Measurements from ENCODE around the gene ELL2. TPM values are rescaled to one million over a fixed set of nuclear protein-coding genes. Genes with fewer than 3 reads are reported as not detected.
"Not testable (repeated sequence)": the region's sequence is repeated elsewhere in the genome, so short reads cannot be mapped to it uniquely, and the experiment has no call there.

ELL2 gene
- total RNA-seq, 1 experiment from 2014 or later: 0.54 TPM

DNA sequence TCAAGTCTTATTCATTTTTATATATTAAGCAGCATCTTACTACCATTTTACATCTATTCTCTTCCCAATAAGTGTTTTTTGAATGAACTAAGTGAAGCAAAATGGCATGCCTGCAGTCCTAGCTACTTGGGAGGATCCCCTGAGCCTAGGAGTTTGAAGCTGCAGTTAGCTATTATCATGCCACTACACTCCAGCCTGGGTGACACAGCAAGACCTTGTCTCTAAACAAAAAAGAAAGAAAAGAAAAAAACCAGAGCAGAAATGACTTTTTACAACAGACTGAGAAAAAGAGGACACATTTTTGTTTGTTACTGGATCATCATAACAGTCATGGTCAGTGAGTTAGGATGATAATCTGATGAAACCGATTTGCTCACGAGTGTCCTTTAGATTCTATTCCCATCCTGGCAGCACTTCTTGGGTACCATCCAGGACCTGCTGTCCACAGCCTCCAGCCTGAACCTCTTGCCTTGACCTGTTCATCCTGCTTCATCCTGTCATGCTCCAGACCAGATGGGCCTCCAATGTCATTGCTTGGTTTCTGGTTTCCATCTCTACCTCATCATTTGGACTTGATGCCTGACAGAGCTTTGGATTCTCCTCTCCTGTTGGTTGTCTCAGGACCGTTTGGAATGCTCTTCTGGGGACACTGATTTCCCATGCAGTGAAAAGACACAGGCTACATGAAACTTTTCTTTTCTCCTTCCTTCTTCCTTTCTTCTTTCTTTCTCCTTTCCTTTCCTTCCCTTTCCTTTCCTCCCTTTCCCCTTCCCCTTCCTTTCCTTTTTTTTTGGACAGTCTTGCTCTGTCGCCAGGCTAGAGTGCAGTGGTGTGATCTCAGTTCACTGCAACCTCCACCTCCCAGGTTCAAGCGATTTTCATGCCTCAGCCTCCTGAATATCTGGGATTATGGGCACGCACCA is 89.0 kb downstream of the ELL2 start:
- peak; percentile 93 for DNase-seq (ENCODE audit: low spot score)
- in situ Hi-C loops (cut with HindIII; ENCODE audit: low sequenced_read_pairs): no loop called here

DNA sequence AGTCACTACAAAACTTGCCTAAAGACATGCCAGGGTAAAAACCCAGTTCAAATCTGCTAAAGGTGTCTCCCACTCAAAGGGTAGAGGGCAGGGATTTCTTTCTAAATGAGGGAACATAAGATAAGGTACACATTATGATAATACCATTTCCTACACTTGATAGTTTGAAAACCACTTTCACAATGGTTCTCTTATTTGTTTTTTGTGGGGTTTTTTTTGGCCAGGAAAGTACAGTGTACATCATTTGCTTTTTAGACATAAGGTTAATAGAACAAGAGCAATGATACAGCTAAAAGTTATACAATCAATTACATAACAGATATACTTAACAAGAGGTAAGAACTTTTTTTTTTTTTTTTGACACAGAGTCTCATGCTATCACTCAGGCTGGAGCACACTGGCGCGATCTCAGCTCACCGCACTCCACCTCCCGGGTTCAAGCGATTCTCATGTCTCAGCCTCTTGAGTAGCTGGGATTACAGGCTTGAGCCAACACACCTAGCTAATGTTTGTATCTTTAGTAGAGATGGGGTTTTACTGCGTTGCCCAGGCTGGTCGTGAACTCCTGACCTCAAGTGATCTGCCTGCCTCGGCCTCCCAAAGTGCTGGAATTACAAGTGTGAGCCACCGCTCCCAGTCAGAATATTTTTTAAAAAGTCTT is 90.4 kb downstream of the ELL2 start:
- in situ Hi-C loops (cut with HindIII; ENCODE audit: low sequenced_read_pairs): no loop called here
- DNase-seq (ENCODE audit: low spot score): no peak

DNA sequence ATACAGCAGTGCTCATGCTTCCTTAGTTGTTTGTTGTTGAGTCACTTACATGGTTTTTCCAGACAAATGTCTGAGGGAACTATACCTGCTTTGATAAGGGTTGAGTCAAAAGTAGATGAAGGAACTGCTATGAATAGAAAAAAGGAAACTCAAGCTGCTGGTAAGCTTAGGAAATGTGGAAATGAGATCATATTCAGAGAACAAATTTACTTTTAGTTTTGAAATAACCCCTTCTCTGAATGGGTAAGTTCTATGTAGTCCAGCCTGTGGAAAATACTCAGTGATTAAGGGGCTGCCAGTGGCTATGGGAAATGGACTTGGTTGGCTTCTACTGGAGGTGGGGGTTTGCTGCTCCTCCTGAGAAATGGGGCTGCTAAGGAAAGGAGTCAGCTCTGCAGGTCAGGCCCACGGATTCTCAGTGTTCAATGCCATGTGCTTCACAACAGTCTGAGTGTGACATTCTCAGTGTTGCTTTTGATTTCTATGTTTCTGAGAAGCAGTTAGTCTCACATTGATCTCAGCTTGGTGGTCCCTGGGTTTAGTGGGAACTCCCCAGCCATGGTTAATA is 91.5 kb downstream of the ELL2 start:
- in situ Hi-C loops (cut with HindIII; ENCODE audit: low sequenced_read_pairs): no loop called here
- no peak for DNase-seq (ENCODE audit: low spot score)

DNA sequence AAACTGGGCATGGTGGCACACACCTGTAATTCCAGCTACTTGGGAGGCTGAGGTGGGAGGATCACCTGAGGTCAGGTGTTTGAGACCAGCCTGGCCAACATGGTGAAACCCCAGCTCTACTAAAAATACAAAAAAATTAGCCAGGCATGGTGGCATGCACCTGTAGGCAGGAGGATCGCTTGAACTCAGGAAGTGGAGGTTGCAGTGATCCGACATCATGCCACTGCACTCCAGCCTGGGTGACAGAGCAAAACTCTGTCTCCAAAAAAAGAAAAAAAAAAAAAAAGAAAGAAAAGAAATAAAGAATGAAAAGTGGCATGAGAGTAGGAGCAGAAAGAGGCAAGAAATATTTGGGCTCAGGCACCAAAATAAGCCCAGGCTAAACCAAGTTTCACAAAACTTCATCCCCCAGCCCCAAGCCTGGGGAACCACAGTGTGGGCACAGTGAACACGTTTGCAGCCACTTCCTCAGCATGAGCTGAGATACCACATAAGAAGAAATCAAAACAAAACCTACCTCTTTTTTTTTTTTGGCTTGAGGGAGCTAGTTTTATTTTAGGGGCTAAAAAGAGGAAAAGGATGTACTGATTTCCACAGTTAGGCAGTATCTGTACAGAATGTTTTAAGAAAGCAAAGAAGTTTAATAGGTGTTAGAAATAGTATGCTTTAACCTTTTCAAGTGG is 92.3 kb downstream of the ELL2 start:
- in situ Hi-C loops (cut with HindIII; ENCODE audit: low sequenced_read_pairs): not testable (repeated sequence)

DNA sequence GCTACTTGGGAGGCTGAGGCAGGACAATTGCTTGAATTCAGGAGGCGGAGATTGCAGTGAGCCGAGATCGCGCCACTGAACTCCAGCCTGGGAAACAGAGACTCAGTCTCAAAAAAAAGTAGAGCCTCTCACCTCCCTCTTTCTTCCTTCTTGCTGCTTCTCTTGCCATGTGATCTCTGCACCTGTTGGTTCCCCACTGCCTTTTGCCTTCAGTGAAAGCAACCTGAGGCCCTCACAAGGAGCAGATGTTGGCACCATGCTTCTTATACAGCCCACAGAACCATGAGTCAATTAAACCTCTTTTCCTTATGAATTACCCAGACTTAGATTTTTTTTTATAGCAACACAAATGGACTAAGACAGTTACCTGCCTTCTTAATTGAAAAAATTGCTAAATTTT is 93.5 kb downstream of the ELL2 start:
- in situ Hi-C loops (cut with HindIII; ENCODE audit: low sequenced_read_pairs): no loop called here
- no peak for DNase-seq (ENCODE audit: low spot score)

More for the DNA sequence above, 92.3 kb downstream of the ELL2 start:
- not testable (repeated sequence) for DNase-seq (ENCODE audit: low spot score)

DNA sequence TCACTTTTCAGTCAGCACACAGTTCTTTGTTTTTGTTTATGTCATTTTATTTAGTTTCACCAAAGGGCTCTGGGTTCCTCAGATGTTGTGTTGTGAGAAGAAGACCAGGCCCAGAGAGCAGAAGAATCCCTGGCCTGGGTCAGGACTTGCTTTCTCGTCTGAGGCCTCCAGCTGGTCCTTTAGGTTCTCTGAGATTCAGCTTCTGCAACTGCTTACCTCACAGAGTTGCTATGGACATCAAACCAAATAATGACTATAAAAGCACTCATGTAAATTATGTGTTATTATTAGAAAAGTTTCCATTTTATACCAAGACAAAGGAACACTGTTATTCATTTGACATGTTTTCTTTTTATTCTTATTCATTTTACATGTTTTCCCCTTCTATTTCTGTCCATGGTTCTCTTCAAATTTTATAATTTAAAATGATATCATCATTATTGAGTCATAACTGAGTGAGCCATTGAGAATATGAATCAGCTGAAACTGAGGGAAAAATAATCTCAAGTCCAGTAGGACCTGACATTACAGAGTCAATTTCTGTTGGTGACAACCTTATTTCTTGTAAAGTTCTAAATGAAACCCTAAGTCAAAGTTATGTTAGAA is 95.1 kb downstream of the ELL2 start:
- DNase-seq (ENCODE audit: low spot score): no peak
- in situ Hi-C loops (cut with HindIII; ENCODE audit: low sequenced_read_pairs): no loop called here

DNA sequence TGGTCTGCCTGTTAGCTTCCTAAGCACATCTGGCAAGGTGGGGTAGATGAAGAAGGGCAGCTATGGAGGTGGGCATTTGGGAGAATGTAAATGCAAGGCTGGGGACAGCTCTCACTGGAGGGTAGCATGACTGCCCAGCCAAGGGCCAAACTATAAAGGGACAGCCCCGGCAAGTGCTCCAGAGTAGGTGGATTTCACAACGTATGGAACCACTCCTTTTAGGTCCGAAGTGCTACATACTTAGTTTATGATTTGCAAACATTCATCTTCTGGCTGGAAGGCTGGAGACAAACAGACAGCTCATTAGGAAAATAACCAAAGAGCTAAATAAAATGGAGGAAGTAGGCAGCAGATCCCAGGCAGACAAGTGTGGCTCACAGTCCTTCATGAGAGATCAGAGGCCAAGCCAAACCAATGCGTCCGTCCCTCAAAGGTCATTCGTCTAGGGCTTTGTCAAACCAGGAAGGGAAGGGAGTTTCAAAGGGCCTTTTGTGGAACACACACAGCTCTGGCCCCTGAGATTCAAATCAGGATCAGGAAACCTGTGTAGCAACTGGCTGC is 96.6 kb downstream of the ELL2 start:
- no peak for DNase-seq (ENCODE audit: low spot score)
- in situ Hi-C loops (cut with HindIII; ENCODE audit: low sequenced_read_pairs): no loop called here

DNA sequence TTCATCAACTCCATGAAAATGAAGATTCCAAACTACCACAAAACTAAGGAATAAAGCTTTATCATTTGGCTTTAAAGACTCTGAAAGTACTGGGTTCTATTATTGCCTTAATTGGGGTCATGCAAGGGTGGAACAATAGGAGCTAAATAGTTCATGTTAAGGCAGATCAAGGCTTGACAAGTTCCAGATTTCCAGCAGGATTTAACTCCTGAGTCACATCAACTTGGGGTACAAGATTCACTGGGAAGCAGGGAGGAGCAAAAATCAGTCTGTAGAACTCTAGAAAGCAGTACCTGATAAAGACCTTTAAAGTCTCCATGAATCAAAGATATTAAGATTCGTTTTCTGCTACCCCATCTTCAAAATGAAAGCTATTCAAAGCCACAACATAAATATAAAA is 97.2 kb downstream of the ELL2 start:
- no peak for DNase-seq (ENCODE audit: low spot score)
- in situ Hi-C loops (cut with HindIII; ENCODE audit: low sequenced_read_pairs): no loop called here

DNA sequence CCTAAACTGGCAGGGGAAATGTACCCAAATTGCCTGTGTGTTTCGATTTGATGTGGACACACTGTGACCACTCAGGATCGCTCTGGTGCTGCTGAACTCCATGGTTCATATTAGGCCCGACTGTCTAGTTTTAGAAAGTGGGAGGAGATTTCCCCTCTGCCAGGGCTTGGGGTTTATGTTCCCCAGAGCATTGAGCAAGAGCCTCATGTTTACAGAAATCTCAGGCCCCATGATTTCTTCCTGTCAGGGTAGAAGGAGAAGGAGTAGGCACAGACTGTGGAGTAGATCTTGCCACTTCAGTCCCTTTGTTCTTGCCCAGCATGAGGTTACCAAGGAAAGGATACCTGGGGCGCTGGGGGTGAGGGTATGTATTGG is 98.3 kb downstream of the ELL2 start:
- DNase-seq (ENCODE audit: low spot score): no peak
- in situ Hi-C loops (cut with HindIII; ENCODE audit: low sequenced_read_pairs): no loop called here

DNA sequence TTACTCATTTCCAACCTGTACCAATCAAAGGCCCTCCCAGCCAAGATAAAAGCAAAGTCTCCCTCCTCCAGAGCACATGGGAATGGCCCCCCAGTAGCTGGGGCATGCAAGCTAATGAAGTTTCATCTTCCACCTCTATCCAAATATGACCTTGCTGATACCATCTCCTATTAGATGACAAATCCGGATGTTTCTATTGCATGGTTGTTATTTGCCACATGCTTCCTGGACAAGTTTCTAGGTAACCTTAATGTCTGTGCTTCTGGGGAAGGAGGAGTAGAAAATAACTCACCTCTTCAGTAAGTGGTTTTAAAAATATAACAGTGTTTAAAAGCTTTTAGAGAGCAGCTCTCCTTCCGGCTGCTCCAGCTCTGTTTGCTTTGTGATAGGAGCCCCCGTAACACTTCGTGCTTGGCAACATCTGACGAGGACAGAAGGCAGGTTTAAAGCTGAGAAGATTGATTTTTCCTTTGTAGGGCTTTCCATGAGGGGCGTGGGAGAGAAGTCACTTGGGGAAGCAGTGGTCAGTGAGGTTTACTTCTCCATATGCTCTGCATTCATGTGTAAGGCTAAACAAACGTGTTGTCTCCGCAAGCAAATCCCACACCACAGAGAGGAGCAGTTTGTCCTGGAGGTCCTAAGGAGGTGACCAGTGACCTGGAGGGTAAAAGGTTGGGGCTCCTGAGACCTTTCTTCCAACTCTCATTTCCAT is 98.8 kb downstream of the ELL2 start:
- in situ Hi-C loops (cut with HindIII; ENCODE audit: low sequenced_read_pairs): no loop called here
- no peak for DNase-seq (ENCODE audit: low spot score)

DNA sequence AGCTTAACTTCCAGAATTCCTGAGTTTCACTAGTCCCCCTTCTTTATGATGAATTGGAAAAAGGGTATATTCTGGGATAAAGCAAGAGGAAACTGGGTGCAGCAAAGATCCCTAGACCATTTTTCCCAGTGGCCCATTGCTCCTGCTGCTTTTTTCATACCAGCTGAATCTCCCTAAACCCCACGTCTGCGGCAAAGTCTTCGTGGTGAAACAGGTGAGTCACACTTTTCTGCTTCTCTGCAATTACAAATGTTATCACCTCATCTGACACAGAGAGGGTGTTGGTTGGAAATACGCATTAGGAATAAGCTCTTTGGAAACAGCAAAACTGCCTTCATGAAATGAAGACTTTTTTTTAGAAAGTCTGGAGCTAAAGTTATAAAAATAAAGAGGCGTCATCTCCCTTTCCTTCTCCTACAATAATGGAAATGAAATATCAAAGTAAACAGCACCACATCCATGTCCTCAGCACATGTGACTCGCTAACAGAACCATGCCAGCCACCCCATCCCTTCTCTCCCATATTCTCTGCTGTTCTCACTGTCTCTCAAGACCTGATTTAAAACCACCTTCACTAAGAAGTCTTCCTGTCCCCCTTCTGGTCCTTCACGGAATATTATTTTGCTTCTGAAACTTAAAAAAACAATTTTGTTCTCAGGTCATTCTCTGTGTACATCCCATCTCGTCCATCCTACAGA is 99.6 kb downstream of the ELL2 start:
- DNase-seq (ENCODE audit: low spot score): no peak
- in situ Hi-C loops (cut with HindIII; ENCODE audit: low sequenced_read_pairs): no loop called here

DNA sequence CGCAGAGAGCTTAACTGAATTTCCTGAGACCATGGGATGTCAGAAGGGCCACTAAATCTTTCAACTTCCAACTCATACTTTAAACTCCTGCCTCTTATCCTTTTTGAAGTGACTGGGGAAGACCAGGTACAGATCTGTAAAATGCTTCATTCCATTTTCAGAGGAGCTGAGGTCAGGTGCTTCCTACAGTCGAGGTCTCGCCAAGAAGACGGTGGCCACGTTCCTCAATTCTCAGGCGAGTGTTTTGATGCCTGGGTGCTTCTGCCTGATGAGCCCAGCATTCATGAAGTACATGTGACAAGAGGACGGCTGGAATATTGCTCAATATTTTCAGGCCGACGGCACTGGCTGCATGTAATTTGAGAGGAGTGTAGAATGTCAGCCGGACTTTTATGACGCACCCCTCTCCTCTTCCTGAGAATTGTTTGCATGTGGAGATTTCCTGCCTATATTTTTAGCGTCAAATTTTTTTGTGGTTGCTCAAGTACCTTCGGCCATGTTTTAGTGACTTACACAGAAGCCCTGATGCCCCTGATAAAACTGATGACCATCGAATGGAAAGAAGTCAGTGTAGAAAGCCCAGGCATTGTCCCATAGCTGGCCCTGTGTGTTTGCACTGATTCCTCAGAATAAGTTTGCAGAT is 100.3 kb downstream of the ELL2 start:
- in situ Hi-C loops (cut with HindIII; ENCODE audit: low sequenced_read_pairs): no loop called here
- no peak for DNase-seq (ENCODE audit: low spot score)

DNA sequence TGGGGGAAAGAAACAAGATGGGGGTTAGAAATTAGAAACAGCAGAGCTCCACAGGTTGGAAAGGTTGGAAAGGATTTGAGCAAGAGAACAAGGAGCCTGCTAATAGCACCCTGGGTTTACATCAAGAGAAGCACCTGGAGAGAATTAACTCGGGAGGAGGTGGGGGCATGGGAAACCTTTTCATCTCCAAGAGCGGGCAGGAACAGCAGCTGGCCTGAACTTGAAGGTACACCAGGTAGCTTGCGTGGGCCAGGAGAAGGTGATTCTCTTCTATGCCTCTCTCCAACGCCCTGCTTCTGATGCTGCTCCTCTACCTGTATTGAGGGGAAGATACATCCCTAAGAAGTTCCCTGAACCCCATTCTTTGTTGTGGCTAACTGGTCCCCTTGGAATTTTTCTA is 102.0 kb downstream of the ELL2 start:
- in situ Hi-C loops (cut with HindIII; ENCODE audit: low sequenced_read_pairs): no loop called here
- no peak for DNase-seq (ENCODE audit: low spot score)

DNA sequence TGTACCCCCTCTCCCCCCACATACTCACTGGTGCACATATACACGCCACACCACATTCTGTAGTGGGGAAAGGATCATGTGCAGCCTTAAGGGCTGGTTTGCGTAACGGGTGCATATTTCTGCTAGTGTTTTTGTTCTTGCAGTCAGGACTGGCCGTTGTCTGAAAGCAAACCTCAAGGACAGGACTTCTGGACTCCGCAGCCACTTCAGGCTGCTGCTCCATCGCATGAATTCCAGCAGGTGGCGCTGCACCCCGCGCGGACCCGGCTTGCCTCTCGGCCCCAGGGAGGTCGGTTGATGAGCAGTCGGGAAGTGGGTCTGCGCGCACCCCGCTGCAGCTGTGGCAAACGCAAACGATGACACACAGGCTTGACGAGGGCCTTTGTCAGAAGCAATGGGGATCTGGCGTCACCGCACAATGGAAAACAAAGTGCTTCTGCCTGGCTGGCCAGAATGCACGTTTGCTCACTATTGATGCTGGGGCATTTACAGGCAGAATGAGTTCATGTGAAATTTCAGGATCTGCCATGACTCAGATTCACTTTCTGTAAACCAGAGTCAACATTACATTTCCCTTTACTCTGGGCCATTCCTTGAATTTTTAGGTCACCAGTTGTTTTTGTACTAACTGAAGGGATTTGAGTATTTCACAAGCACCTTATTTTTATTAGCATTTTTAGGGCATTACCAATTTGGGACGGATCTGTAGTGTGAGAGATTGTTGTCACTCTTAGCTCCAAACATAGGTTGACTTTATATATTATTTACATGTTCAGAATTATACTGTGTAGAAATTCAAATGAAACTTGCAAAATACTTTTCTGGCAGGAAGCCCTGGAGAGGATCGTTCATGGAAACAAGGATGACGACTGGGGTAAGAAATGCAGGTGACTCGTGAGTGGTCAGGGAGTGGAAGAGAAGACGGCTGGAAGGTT is 102.7 kb downstream of the ELL2 start:
- in situ Hi-C loops (cut with HindIII; ENCODE audit: low sequenced_read_pairs): no loop called here
- DNase-seq (ENCODE audit: low spot score): peak; percentile 86

DNA sequence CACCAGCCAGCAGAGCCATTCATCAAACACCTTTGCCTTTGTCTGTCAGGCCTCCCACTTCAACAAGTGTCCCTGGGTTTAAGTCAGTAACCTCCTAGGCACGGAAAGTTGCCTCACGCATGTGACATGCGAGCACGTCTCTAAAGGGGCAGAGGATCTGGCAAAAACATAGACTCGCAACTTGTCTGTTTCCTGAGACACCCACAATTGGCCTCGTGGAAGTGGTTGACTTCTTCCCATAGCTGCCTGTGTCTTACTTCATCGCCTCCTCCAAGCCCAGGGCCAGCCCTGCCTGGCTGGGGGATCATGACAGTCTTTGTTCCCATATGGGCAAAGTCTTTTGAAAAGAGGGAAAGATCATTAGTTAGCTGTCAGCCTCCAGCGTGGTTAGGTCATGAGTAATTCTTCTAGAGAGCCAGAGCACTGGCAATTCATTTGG is 103.6 kb downstream of the ELL2 start:
- in situ Hi-C loops (cut with HindIII; ENCODE audit: low sequenced_read_pairs): no loop called here
- no peak for DNase-seq (ENCODE audit: low spot score)

DNA sequence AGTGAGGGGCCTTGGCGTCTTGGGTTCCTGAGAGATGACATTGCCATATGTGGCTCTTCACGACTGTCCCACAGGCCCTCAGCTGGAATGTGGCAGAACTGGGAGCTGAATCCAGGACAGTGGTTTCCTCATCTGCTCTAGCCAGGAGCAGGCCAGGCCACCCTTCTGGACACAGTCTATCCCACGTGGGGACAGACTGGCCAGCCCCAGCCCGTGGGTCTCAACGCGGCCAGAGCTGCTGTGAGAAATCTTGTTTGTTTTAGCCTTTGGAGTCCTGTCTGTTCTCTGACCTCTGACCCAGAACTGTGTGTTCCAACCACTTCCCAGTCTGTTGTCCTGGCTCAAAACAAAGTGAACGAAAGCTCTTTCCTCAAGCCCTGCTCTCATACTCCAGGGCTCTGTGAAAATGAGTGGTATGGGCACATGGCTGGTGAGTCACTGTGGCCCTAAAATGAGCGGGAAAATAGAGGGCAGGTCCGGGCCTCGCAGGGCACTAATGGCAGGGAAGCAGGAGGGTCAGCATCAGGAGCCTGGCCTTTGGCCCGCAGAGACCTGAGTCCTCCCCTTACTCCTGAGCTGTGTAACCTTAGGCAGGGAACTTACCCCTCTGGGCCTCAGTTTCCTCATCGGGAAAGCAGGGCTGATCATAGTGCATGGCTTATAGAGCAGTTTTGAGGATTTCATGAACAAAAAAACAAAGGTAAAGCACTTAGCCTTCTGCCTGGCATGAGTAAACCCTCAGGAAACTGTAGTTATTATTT is 104.3 kb downstream of the ELL2 start:
- no peak for DNase-seq (ENCODE audit: low spot score)
- in situ Hi-C loops (cut with HindIII; ENCODE audit: low sequenced_read_pairs): no loop called here
